Astrocyte of the spinal cord (primary cell): Measurements from ENCODE around the gene PMPCB.

Source experiments
- DNase-seq: peaks from one replicate; pipeline ENCODE4 v3.0.0; 2011; ENCODE audit warnings: low read depth, low spot score
- H3K4me3 ChIP-seq: 2 replicates; pipeline ENCODE4 v1.5.1; 2011; ENCODE audit warnings: low read depth, mild to moderate bottlenecking, low read length, moderate library complexity
- in situ Hi-C: cut with HindIII; loops from 2 replicates; pipeline ENCODE4 v1.10.0; 2017; ENCODE audit warnings: low sequenced_read_pairs
- TF ChIP-seq, protein P1 (sequence below): IDR thresholded peaks from 2 replicates; pipeline ENCODE4 v1.5.1; 2012; ENCODE audit warnings: low read depth, mild to moderate bottlenecking, low read length, inconsistent platforms

The PMPCB gene

DNA sequence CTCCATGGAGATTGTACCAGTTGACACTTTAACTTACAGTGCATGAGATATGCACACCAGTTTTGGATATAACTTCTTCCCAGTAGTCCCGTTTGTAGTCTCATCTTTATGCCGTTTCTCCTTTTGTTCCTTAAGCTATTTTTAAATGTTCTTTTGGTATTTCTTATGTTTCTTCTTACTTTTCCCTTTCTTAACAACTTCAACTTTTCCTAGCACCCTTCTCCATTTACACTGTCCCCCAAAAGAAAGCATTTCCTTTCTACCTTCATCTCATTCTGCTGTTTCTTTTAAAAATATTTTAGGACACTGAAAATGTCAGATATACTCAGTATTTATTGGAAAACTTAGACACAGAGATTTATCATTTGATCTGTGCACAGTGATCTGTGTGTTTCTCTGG is 51.7 kb downstream of the PMPCB start:
- in situ Hi-C loops = no loop called here
- H3K4me3 ChIP-seq = peak overlapping the region; percentile 74
- TF ChIP-seq, protein P1, sequence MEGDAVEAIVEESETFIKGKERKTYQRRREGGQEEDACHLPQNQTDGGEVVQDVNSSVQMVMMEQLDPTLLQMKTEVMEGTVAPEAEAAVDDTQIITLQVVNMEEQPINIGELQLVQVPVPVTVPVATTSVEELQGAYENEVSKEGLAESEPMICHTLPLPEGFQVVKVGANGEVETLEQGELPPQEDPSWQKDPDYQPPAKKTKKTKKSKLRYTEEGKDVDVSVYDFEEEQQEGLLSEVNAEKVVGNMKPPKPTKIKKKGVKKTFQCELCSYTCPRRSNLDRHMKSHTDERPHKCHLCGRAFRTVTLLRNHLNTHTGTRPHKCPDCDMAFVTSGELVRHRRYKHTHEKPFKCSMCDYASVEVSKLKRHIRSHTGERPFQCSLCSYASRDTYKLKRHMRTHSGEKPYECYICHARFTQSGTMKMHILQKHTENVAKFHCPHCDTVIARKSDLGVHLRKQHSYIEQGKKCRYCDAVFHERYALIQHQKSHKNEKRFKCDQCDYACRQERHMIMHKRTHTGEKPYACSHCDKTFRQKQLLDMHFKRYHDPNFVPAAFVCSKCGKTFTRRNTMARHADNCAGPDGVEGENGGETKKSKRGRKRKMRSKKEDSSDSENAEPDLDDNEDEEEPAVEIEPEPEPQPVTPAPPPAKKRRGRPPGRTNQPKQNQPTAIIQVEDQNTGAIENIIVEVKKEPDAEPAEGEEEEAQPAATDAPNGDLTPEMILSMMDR = no peak
- DNase-seq = no peak

DNA sequence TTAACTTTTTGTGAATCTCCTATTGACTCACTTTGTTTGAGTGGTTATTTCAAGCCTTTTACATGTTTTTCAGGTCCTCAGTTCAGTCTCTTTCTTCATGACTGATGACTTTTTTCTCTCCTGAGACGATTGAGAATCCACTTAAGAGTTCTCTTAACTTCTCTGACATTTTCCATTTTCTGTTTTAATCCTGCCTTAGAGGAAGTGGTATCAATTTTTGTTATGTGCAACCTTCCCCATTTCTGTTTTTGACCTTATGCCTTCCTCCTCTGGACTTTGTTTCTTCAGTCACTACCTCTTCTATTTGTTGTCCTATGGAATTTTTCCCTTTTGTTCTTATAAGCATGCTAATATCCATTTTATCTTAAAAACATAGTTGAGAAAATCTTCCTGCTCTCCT is 52.6 kb downstream of the PMPCB start:
- no peak overlapping the region for H3K4me3 ChIP-seq
- TF ChIP-seq, protein P1 = no peak
- DNase-seq = no peak
- in situ Hi-C loops = no loop called here
